ENCODE measurements around the gene DOK7.

DOK7 gene

GRCh38 chr4:3442959-3443749 lies 20.0 kb upstream of the DOK7 start:
- no peaks in the 10 kb centered on the region for H3K36me3 ChIP-seq (ENCODE audit: control insufficient read depth, insufficient read depth, low read length)
- peak; percentile 29 to 46 (median 35) for DNase-seq
- no peak overlapping the region for H3K27ac ChIP-seq (ENCODE audit: insufficient read depth, low read length, poor library complexity, severe bottlenecking)
- H3K27me3 ChIP-seq (replicated peaks; ENCODE audit: control insufficient read depth, insufficient read depth, low read length, poor library complexity, severe bottlenecking): no peaks in the 10 kb centered on the region
- H3K4me3 ChIP-seq (ENCODE audit: insufficient read depth, low read depth, low read length, poor library complexity, severe bottlenecking): no peak overlapping the region
- no peaks in the 10 kb centered on the region for H3K9me3 ChIP-seq (ENCODE audit: control insufficient read depth, low read length)
- H3K4me1 ChIP-seq (ENCODE audit: control insufficient read depth, insufficient read depth, low read length, poor library complexity, severe bottlenecking): no peaks in the 10 kb centered on the region

DNA sequence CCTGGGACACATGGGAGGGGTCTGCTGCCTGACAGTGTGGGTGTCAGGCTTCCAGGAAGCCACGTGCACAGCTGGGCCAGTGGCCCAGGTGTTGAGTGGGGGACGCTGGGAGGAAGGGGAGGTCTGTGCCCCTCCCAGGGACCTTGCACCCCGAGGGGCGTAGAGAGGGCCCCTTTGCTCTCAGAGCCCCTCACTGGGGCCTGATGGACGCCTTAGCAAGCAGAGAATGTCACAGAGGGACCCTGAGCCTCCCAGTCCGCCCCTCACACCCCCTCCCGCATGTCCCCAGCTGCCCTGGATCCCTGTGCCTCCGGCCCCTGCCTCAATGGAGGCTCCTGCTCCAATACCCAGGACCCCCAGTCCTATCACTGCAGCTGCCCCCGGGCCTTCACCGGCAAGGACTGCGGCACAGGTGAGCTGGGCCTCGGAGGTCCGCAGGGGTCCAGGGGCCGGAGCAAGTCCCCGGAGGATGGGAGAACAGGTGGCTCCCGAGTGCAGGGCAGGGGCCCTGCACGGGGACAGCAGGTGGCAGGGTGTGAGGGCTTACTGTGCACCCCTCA lies 19.3 kb upstream of the DOK7 start:
- Histone ChIP-seq H3K4me1 (ENCODE audit: control insufficient read depth, insufficient read depth, low read length, poor library complexity, severe bottlenecking) (no peaks in the 10 kb centered on the region), H3K4me3 (ENCODE audit: insufficient read depth, low read depth, low read length, poor library complexity, severe bottlenecking) (no peak overlapping the region)

DNA sequence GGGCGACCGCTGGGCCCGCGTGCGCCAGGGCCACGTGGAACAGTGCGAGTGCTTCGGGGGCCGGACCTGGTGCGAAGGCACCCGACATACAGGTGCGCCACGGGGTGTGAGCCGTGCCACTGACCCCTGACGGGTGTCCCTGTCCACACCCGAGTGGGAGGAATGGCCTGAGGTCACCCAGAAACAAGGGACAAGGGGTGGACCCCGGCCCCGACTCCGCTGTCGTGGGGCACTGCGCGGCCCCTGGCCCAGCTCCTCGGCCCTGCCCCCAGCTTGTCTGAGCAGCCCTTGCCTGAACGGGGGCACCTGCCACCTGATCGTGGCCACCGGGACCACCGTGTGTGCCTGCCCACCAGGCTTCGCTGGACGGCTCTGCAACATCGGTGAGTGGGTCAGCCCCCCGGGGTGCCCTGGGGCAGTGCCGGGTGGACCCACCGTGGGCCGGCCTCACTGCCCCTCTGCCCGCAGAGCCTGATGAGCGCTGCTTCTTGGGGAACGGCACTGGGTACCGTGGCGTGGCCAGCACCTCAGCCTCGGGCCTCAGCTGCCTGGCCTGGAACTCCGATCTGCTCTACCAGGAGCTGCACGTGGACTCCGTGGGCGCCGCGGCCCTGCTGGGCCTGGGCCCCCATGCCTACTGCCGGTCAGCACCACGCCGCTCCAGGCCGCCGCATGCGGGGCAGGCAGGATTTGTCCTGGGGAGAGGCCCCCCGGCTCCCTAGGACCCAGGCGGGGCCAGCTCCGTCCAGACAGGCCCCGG lies 18.6 kb upstream of the DOK7 start:
- H3K36me3 ChIP-seq (ENCODE audit: control insufficient read depth, insufficient read depth, low read length): no peaks in the 10 kb centered on the region
- no peak overlapping the region for H3K27ac ChIP-seq (ENCODE audit: insufficient read depth, low read length, poor library complexity, severe bottlenecking)
- H3K4me1 ChIP-seq (ENCODE audit: control insufficient read depth, insufficient read depth, low read length, poor library complexity, severe bottlenecking): no peaks in the 10 kb centered on the region
- DNase-seq: no peak
- no peaks in the 10 kb centered on the region for H3K9me3 ChIP-seq (ENCODE audit: control insufficient read depth, low read length)
- no peak overlapping the region for H3K4me3 ChIP-seq (ENCODE audit: insufficient read depth, low read depth, low read length, poor library complexity, severe bottlenecking)
- H3K27me3 ChIP-seq (replicated peaks; ENCODE audit: control insufficient read depth, insufficient read depth, low read length, poor library complexity, severe bottlenecking): no peaks in the 10 kb centered on the region

More for the DNA sequence above, 19.3 kb upstream of the DOK7 start:
- H3K27me3 ChIP-seq (replicated peaks; ENCODE audit: control insufficient read depth, insufficient read depth, low read length, poor library complexity, severe bottlenecking): no peaks in the 10 kb centered on the region
- H3K9me3 ChIP-seq (ENCODE audit: control insufficient read depth, low read length): no peaks in the 10 kb centered on the region
- DNase-seq: no peak
- no peak overlapping the region for H3K27ac ChIP-seq (ENCODE audit: insufficient read depth, low read length, poor library complexity, severe bottlenecking)
- H3K36me3 ChIP-seq (ENCODE audit: control insufficient read depth, insufficient read depth, low read length): no peaks in the 10 kb centered on the region

DNA sequence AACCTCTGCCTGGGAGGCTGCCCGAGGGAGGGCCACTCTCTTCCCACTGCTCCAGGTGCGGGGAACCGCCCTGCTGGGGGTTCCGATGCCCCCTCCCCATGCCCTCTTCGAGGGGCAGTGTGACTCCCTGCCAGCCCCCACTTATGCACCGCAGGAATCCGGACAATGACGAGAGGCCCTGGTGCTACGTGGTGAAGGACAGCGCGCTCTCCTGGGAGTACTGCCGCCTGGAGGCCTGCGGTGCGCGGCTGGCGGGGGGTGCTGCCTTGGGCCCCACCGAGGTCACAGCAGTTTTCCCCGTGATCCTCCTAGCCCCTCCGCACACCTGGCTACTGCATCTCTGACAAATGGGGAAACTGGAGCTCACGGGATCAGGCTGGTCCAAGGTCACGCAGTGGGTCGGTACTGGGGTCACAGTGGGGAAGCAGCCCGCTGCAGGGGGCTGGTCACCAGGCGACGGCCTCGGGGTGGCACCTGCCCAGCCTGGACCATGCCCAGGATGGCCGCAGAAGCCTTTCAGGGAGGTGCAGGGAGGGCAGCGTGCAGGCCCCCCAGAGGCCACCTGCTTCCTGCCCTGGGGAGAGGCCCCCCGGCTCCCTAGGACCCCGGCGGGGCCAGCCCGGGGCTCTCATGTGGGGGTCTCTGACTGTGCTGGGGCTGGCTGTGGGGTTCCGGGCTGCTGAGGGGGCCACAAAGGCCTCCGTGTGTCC lies 17.8 kb upstream of the DOK7 start:
- Histone ChIP-seq H3K27me3 (replicated peaks; ENCODE audit: control insufficient read depth, insufficient read depth, low read length, poor library complexity, severe bottlenecking) (no peaks in the 10 kb centered on the region), H3K36me3 (ENCODE audit: control insufficient read depth, insufficient read depth, low read length) (no peaks in the 10 kb centered on the region), H3K4me1 (ENCODE audit: control insufficient read depth, insufficient read depth, low read length, poor library complexity, severe bottlenecking) (no peaks in the 10 kb centered on the region), H3K27ac (ENCODE audit: insufficient read depth, low read length, poor library complexity, severe bottlenecking) (no peak overlapping the region), H3K4me3 (ENCODE audit: insufficient read depth, low read depth, low read length, poor library complexity, severe bottlenecking) (no peak overlapping the region), H3K9me3 (ENCODE audit: control insufficient read depth, low read length) (no peaks in the 10 kb centered on the region)
- DNase-seq: no peak

GRCh38 chr4:3445829-3446545 lies 17.1 kb upstream of the DOK7 start:
- Histone ChIP-seq H3K27me3 (replicated peaks; ENCODE audit: control insufficient read depth, insufficient read depth, low read length, poor library complexity, severe bottlenecking) (no peaks in the 10 kb centered on the region), H3K4me1 (ENCODE audit: control insufficient read depth, insufficient read depth, low read length, poor library complexity, severe bottlenecking) (no peaks in the 10 kb centered on the region), H3K36me3 (ENCODE audit: control insufficient read depth, insufficient read depth, low read length) (no peaks in the 10 kb centered on the region), H3K4me3 (ENCODE audit: insufficient read depth, low read depth, low read length, poor library complexity, severe bottlenecking) (no peak overlapping the region), H3K9me3 (ENCODE audit: control insufficient read depth, low read length) (no peaks in the 10 kb centered on the region), H3K27ac (ENCODE audit: insufficient read depth, low read length, poor library complexity, severe bottlenecking) (no peak overlapping the region)
- no peak for DNase-seq

GRCh38 chr4:3446631-3447320 lies 16.3 kb upstream of the DOK7 start:
- Histone ChIP-seq H3K27me3 (replicated peaks; ENCODE audit: control insufficient read depth, insufficient read depth, low read length, poor library complexity, severe bottlenecking) (no peaks in the 10 kb centered on the region), H3K27ac (ENCODE audit: insufficient read depth, low read length, poor library complexity, severe bottlenecking) (no peak overlapping the region), H3K36me3 (ENCODE audit: control insufficient read depth, insufficient read depth, low read length) (no peaks in the 10 kb centered on the region), H3K4me3 (ENCODE audit: insufficient read depth, low read depth, low read length, poor library complexity, severe bottlenecking) (no peak overlapping the region), H3K9me3 (ENCODE audit: control insufficient read depth, low read length) (no peaks in the 10 kb centered on the region), H3K4me1 (ENCODE audit: control insufficient read depth, insufficient read depth, low read length, poor library complexity, severe bottlenecking) (no peaks in the 10 kb centered on the region)
- no peak for DNase-seq

DNA sequence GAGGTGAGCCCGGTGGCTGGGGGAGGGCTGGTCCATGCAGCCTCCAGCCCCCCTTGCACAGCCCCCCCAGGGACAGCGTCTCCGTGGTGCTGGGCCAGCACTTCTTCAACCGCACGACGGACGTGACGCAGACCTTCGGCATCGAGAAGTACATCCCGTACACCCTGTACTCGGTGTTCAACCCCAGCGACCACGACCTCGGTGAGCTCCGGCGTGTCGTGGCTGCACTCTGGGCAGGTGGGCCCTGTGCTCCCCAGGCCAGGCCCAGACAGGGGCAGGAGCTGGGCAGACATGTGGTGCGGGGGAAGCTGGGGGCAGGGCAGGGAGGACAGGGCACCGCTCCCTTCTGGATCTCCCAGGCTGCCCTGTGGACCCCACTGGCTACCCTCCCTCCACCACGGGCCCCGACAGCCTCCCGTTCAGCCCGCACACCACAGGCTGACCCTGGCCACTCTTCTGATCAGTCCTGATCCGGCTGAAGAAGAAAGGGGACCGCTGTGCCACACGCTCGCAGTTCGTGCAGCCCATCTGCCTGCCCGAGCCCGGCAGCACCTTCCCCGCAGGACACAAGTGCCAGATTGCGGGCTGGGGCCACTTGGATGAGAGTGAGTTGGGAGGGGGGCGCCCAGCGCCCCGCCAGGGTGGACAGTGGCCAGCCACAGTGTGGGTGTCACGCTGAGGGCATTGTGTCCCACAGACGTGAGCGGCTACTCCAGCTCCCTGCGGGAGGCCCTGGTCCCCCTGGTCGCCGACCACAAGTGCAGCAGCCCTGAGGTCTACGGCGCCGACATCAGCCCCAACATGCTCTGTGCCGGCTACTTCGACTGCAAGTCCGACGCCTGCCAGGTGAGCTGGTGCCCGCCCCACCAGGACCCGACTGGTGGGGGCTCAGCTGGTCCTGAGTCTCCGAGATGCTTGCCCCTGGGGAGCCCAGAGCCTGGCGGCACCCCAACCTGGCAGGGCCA lies 15.4 kb upstream of the DOK7 start:
- no peaks in the 10 kb centered on the region for H3K9me3 ChIP-seq (ENCODE audit: control insufficient read depth, low read length)
- H3K27ac ChIP-seq (ENCODE audit: insufficient read depth, low read length, poor library complexity, severe bottlenecking): no peak overlapping the region
- H3K4me1 ChIP-seq (ENCODE audit: control insufficient read depth, insufficient read depth, low read length, poor library complexity, severe bottlenecking): no peaks in the 10 kb centered on the region
- no peaks in the 10 kb centered on the region for H3K27me3 ChIP-seq (replicated peaks; ENCODE audit: control insufficient read depth, insufficient read depth, low read length, poor library complexity, severe bottlenecking)
- H3K36me3 ChIP-seq (ENCODE audit: control insufficient read depth, insufficient read depth, low read length): no peaks in the 10 kb centered on the region
- no peak for DNase-seq
- H3K4me3 ChIP-seq (ENCODE audit: insufficient read depth, low read depth, low read length, poor library complexity, severe bottlenecking): no peak overlapping the region

GRCh38 chr4:3449047-3449573 lies 14.0 kb upstream of the DOK7 start:
- Histone ChIP-seq H3K9me3 (ENCODE audit: control insufficient read depth, low read length) (no peaks in the 10 kb centered on the region), H3K27me3 (replicated peaks; ENCODE audit: control insufficient read depth, insufficient read depth, low read length, poor library complexity, severe bottlenecking) (no peaks in the 10 kb centered on the region), H3K27ac (ENCODE audit: insufficient read depth, low read length, poor library complexity, severe bottlenecking) (no peak overlapping the region), H3K4me1 (ENCODE audit: control insufficient read depth, insufficient read depth, low read length, poor library complexity, severe bottlenecking) (no peaks in the 10 kb centered on the region), H3K36me3 (ENCODE audit: control insufficient read depth, insufficient read depth, low read length) (no peaks in the 10 kb centered on the region), H3K4me3 (ENCODE audit: insufficient read depth, low read depth, low read length, poor library complexity, severe bottlenecking) (no peak overlapping the region)
- no peak for DNase-seq
